Bronchial epithelial cell (primary cell): ENCODE data around the gene LIM2. TPM values are rescaled to one million over a fixed set of nuclear protein-coding genes. Genes with fewer than 3 reads are reported as not detected.

Experiments used
- DNase-seq: peaks from one replicate; pipeline ENCODE4 v3.0.0-alpha.2; 2010; ENCODE audit warnings: low read depth
- FAIRE-seq: peaks from 2 replicates; lab custom pipeline; 2011; peaks lifted over from hg19 to GRCh38; lab: Jason Lieb, UNC
- H3K27me3 ChIP-seq: 2 replicates; pipeline ENCODE4 v1.5.1; 2011; ENCODE audit warnings: low read length; ENCODE audit not compliant: control insufficient read depth, insufficient read depth
- H3K36me3 ChIP-seq: 2 replicates; pipeline ENCODE4 v1.5.1; 2011; ENCODE audit warnings: low read length; ENCODE audit not compliant: control insufficient read depth, insufficient read depth
- H3K4me3 ChIP-seq: 2 replicates; pipeline ENCODE4 v1.5.1; 2011; ENCODE audit warnings: mild to moderate bottlenecking, low read depth, low read length, control low read depth
- total RNA-seq: library from RNA; depleted of rRNA; stranded (reverse); fragments of >200 nt; gene quantifications from 2 replicates; pipeline ENCODE4 v1.2.1, GENCODE V29; 2014
- TF ChIP-seq, protein P1 (sequence below): IDR thresholded peaks from 2 replicates; pipeline ENCODE4 v1.5.1; 2011; ENCODE audit warnings: mild to moderate bottlenecking, moderate library complexity, low read length, control low read depth, inconsistent platforms; ENCODE audit not compliant: insufficient read depth, severe bottlenecking

Gene LIM2
- total RNA-seq, 1 donor from 2014 or later = not detected

DNA sequence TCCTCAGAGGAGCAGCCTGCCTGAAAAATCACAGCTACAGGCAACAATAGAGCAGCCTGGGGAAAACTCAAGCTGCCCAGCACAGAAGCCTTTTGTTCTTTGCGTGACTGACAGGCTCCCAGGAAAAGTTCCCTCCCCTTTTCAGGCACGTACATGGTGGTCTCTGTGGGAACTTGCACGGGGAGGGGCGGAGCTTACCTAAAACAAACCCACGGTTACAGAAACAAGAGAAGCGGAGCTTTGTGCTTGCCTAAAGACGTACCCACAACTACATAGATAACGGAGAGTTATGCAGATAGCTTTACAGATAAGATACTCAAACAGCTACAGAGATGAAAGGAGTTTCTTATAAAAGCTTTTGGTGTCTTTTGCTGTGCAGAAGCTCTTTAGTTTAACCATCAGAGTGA is 33.0 kb downstream of the LIM2 start:
- Histone ChIP-seq H3K27me3 (no peaks in the 10 kb centered on the region), H3K4me3 (no peak overlapping the region), H3K36me3 (peaks cover 6% of the 10 kb centered on the region)
- FAIRE-seq (no peak), DNase-seq (no peak)
- TF ChIP-seq, protein P1, sequence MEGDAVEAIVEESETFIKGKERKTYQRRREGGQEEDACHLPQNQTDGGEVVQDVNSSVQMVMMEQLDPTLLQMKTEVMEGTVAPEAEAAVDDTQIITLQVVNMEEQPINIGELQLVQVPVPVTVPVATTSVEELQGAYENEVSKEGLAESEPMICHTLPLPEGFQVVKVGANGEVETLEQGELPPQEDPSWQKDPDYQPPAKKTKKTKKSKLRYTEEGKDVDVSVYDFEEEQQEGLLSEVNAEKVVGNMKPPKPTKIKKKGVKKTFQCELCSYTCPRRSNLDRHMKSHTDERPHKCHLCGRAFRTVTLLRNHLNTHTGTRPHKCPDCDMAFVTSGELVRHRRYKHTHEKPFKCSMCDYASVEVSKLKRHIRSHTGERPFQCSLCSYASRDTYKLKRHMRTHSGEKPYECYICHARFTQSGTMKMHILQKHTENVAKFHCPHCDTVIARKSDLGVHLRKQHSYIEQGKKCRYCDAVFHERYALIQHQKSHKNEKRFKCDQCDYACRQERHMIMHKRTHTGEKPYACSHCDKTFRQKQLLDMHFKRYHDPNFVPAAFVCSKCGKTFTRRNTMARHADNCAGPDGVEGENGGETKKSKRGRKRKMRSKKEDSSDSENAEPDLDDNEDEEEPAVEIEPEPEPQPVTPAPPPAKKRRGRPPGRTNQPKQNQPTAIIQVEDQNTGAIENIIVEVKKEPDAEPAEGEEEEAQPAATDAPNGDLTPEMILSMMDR = no peak

DNA sequence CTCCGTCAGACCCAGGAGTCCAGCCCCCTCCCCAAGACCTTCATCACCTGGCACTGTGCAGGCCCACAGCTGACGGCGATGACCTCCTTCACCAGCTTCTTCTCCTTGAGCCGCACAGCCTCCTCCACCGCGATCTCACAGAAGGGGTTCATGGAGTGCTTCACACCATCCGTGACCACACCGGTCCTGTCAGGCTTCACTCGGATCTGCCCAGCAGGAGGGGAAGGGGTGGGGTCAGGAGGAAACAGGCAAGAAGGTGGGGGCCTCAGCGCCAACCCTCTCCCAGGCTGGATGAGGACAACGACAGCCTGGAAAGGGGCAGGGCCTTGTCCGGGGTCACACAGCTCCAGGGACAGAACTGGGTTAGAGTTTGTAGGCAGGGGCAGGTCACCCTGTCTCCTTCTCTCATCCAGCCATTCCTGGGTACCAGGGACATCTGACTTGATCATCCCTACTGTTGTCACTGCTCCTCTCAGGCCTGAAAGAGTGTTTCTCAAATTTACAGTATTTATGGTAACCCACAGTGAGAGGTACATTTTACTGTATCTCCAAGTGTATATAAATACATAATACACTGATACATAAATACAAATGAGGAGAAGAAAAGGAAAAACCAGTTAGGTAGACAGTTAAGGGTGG is 33.6 kb downstream of the LIM2 start:
- peaks cover 6% of the 10 kb centered on the region for H3K36me3 ChIP-seq
- FAIRE-seq = no peak
- TF ChIP-seq, protein P1 = peak; percentile 1
- no peak overlapping the region for H3K4me3 ChIP-seq
- no peak for DNase-seq
- H3K27me3 ChIP-seq = no peaks in the 10 kb centered on the region

DNA sequence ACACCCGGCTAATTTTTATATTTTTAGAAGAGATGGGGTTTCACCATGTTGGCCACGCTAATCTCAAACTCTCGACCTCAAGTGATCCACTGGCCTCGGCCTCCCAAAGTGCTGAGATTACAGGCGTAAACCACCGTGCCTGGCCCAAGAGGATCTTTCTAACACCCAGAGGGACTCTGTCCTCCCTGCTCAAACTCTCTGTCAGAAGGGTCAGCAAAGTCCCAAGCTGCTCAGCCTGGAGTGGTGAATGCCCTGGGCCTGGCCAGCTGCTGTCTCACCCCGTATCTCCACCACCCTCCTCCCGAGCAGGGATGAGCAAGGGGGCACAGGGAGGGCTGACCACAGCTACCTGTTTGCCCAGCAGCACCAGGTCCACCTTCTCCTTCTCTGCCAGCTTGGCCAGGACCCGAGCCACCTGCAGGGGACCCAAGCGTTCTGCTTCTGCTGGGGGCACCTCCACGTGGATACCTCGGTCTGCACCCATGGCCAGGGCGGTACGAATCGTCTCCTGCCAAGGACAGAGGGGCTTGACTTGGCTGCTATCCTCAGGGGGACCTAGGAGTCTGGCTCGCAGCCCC is 34.9 kb downstream of the LIM2 start:
- H3K4me3 ChIP-seq = no peak overlapping the region
- TF ChIP-seq, protein P1 = no peak
- DNase-seq (no peak), FAIRE-seq (no peak)
- H3K36me3 ChIP-seq = peaks cover 6% of the 10 kb centered on the region
- no peaks in the 10 kb centered on the region for H3K27me3 ChIP-seq

DNA sequence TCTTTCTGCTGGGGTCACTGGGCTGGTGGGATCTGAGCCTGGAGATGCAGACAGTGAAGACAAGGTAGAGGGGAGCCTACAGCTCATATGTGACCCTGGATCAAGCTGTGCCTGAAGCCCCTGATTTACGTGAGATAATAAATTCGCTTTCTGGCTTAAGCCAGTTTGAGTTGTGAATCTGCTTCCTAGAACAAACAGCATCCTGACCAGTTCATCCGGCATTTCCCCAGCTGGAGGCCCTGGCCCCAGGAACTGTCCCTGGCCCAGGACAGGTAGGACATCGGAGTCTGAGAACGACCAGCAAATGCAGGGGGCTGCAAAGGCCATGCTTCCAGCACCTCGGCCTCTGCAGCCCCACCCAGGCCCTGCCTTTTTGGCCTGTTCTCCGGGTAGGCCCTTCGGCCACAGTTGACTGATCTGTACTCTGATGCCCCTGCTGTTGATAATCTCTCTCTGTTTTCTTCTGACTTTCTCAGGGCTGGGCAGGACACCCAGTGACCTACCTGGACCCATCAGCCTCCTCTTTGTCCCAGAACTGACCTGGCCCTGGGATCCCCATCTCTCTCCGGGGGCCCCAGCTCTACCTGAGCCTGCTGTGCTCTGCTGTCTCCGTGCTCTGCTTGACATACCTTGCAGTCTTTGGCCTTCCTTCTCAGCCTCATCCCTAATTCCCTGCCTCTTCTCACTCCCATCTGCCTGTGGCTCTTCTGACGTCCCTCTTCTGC is 36.3 kb downstream of the LIM2 start:
- Histone ChIP-seq H3K27me3 (no peaks in the 10 kb centered on the region), H3K36me3 (peaks cover 8% of the 10 kb centered on the region), H3K4me3 (no peak overlapping the region)
- DNase-seq (no peak), FAIRE-seq (no peak)
- TF ChIP-seq, protein P1 = no peak

DNA sequence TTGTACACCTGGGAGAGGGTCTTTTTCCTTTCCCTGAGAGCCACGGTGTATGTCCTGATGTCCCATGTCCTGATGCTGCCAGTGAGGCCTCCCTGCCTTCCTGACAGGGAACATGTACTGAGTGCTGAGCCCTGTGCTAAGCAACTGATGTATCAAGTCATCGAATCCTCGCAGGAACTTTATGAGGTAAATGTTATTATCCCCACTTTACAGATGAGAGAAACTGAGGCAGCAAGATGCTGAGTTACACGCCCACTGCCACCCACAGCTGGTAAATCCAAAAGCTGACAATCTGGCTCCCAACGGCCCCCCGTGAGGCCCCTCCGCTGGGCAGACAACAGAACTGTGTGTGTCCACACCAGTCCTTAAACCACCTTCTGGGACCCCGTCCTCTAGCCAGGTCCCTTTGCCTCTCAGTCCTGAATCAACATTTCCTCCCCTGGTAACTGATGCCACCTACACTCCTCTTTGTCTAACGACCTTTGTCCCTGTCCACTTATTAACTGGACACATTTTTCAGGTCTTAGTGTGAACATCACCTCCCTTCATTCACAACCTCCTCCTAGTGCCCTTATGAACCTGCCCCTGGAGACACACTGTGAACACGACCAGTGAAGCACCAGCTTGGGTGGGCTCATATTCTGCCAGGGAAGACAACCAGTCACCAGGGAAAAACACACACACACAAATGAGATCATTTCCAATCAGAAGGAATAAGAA is 40.4 kb downstream of the LIM2 start:
- no peak overlapping the region for H3K4me3 ChIP-seq
- TF ChIP-seq, protein P1 = no peak
- H3K27me3 ChIP-seq = no peaks in the 10 kb centered on the region
- H3K36me3 ChIP-seq = peaks cover 6% of the 10 kb centered on the region
- FAIRE-seq (no peak), DNase-seq (no peak)
